Anterior cingulate cortex (tissue), 58 donors: ENCODE measurements around the gene LDAH.

Experiments
- DNase-seq, 58 donors: peaks; one replicate each; lab custom pipeline; 2025; lab: John Stamatoyannopoulos, UW

The LDAH gene

DNA sequence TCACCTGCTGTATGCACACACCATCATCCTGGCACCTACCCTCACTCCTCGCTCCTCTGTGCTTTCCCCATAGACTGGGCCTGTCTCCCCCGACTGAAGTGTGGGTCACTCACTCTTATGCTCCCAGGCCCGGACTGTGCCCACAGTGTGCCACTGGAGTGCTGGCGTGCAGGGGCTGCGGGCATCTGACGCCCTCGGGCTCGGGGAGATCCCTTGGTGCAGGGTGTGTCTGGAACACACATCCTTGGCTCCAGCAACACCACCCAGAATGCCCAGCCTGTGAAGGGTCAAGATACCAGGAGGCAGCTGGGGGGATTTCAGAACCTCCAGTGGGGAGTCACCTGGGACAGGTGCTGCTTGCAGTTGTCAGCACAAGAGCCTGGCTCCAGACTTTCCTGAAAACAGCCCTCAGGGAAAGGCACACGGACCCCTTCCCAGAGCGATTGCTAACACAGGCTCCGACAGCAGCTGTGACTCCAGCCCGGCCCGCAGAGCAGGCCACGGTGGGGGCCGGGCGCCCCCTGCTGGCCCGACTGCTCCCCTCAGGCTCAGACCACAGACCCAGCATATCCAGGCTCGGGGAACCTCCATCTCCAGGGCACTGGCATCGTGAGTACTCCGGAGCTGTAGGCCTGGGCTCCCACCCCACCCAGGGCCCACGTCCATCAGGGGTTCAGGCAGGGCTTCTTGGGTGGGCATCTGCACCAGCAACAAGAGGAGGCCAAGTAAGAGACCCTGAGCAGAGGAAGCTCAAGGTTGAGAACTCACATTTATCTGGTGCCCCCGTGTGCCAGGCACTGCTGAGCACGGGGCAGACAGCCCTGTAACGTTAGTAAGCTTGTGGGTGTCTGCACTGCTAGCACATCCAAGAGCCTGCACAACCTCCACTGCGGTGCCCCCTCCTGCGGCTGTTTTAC is 180.6 kb downstream of the LDAH start:
- DNase-seq, result peak in 56 of 58 donors; percentile 11 to 88 (median 62)

DNA sequence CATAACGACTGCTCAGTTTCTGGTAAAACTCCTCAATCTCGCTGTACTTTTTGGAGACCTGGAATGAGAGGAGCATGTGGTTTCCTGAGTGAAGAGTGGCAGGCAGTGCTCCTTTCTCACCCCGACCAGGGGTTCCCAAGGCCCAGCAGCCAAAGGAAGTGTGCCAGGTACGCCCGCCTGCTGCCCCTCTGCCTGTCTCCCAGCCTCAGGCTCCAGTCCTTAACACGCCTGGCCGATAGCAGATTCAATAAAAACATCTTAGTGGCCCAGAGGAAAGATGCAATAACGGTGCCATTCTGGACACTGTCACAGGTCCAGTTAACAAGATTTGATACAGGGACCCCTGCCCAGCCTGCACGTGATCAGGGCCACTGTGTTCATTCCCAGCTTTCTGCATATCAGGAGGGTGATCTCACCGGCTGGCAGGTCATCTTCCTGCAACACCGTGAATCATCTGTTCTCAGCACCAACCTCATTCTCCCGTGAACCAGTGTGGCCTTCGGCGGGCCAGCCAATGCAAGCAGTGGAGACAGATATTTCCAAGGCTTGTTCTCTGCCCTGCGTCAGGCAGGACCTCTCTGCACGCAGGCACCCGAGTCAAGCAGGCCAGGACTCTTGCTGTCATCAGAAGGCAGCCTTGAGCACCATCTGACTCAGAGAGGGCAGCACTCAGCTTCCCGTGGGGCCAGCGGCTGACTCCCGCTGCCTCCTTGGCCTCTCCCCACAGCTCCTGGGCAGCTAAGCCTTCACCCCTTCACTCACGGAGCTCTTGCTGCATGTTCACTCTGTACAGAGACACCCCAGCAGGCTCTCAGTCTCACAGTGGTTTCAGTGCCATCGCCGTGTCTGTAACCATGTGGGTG is 181.5 kb downstream of the LDAH start:
- DNase-seq, result no peak

DNA sequence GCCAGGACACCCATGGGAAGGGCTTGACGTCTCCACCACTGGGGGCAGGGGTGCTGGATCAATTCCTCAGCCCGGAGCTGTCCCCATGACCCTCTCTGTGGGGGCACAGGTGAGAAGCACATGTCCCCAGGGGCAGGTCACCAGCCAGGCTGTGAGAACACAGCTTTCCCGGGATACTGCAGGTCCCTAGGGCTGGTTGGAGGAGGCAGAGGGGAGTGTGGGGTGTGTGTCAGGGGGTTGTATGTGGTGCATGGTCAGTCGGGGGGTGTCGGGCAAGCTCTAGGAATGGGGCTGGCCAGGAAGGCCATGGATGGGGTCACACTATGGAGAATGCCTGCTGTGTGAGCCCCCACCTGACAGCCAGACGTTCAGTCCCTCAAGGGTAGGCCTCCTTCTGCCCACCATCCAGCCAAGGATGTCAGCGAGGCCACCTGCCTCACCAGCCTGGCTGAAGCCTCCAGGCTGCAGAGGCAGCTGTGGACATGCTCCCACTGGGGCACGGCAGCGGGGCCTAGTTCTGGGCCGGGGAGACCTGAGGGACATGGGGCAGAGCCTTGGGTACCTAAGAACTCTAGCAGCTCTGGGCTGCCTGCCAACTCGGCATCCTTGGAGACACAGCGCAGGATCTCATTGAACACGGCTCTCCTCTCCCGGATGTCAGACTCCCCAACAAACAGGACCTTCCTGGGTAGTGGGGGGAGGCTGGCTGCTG is 182.3 kb downstream of the LDAH start:
- DNase-seq, result peak in 13 of 58 donors; percentile 6 to 46 (median 25)

DNA sequence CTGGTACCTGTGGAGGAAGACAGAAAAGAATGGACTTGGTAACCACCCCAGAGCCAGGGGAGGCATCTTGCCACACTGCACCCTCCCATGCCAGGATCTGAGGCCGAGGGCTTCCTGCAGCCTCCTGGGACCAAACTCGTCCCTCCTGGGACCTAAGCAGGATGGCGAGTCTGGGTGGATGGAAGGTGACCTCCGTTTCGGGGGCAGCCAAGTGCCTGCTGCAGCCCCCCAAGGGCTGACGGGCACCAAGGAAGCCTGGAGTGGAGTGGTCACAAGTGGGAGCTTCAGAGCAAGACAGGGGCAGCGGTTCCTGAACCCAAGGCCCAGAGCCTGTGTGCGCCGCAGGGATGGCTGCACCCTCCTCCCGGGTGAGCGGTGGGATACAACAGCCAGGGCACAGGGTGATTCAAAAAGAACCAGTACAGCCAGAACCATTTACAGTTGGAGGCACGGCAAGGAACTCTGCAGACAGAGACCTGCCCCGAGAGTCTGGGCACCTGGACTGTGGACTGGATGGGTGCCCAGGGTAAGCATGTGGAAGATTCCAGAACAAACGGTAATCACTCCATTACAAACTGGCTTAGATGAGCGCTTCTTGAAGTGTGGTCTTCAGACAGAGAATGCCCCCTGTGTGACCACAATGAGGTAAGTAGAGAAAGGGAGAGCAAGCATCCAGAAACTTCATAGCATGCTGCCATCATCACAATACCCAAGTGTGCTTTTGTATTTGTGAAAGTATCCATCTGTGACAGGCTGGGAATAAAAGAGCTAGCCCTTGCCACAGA is 184.1 kb downstream of the LDAH start:
- DNase-seq, result no peak

DNA sequence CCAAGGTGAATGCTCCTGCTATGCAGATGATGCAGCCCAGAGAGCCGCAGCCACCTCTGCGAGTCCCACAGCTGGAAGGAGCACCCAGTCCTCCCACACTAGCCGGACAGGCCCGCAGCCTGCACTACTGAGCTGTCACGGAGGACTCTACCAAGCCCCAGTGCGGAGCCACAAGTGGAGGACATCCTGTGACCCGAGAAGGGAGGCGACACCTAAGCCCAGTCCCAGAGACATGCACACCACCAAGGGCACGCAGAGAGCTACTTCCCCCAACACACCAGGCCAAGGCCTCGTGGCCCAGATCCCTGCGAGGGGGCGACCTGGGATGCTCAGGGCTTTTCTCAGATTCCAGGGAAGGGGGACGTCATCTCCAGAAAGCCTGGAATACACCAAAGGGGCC is 184.9 kb downstream of the LDAH start:
- no peak for DNase-seq

DNA sequence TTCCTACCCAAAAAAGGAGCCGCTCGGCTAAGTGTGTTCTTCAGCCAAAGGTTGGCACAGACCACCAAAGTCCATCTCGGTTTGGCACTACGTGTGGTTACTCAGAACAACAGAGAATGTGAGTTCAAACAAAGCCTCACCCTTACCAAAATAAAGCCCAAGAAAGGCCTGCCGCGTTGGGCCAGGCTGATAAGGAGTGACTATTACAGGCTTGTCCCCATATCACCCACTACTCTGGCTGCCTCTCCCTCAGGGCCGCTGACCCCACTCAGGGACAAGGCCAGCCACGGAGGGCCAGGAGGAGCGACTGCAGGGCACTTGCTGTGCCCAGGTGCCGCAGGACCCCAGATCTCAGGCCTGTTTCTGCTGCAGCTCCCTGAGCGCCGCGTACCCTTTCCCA is 185.8 kb downstream of the LDAH start:
- peak in 8 of 58 donors; percentile 20 to 54 (median 35) for DNase-seq

DNA sequence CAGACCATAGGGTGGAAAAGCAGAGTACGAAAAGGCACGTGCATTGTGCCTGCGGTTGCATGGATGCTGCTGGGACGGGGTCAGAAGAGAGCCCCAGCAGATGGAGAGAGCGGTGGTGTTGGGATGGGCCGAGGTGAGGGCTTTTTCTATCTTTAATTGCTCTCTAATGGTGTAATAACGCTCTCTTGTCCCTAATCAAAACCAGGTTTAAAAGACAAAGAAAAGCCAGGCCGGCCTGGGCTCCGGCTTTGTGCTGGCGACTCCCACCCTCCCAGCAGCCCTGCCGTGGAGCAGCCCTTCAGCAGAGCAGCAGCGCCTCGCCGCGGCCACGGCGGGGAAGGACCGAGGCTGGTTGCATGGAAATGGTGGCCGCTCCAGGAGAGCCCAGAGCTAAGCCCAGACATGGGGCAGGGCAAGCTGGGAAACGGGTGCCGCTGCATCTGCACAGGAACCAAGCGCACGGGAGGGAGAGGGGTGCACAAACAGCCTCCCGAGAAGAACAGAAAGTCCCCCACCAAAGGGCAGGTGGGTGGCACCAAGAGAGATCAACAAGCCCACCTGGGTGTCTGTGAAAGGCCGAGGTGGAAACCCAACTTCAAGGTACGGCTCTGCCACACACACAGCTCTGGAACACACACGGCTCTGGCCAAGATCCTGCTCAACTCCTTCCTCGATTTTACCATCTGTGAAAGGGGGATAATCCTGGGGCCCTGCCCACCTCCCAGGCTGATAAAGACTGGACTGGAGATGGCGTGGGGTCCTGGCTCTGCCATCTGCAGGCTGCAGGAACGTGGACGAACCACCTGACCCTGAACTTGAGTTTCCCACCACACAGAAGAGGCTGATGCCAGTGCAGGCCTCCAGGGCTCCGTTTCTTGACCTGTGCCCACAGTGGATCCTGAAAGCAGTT is 187.0 kb downstream of the LDAH start:
- peak in 57 of 58 donors; percentile 15 to 92 (median 77) for DNase-seq

DNA sequence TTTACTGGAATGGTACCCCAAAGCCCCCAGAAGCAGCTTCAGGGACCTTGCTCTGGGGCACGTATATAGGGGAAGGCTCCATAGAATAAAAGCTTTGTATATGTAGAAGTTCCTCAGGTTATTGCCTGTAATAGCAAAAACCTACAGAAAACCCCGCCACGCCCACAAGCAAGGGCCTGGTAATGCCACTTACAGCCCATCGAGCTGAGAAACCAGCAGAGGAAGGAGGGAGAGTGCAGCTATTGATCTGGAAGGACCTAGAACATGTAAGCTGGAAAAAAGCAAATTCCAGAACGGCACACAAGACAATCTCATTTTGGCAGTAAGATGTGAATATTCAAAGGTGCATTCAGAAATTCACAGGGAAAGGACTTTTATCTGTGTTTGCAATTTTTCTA is 187.8 kb downstream of the LDAH start:
- DNase-seq, result peak in 1 of 58 donors; percentile 24

DNA sequence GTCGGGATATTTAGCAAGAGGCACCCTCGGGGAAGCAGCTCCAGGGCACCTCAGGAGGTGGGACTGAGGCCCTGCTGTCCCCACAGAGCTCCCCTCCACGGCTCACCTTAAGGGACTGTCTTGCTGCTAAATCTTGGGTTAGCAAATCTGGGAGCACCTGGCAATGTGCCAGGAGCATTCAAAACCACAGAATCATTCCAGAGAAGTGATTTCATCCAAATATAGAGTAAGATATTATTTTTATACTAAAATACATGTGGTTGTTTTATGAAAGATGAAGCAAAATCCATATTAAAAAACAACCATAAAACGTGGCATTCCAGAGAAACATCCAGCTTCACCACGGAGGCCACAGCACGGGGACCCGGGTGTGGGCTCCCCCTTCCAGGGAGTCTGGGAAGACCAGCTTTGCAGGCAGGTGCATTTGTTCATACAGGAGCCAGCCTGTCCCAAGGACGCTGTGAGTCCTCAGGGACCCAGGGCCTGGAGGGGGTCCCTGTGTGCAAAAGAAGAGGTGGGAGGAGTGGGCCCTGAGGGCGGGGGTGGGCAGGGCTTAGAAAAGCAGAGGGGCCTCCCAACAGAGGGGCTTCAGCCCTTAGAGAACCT is 188.3 kb downstream of the LDAH start:
- no peak for DNase-seq
